ENCODE data around the gene SLC25A34. TPM values are rescaled to one million over a fixed set of nuclear protein-coding genes. Genes with fewer than 3 reads are reported as not detected.

The SLC25A34 gene
- total RNA-seq, 1 donor from 2014 or later: 2.8 TPM

- Mint-ChIP-seq H3K36me3 (ENCODE audit: unreplicated experiment) (peaks cover 18% of the 10 kb centered on the region), H3K27ac (ENCODE audit: unreplicated experiment) (no peak overlapping the region), H3K9me3 (ENCODE audit: unreplicated experiment) (no peaks in the 10 kb centered on the region), H3K27me3 (ENCODE audit: unreplicated experiment) (no peaks in the 10 kb centered on the region), H3K4me1 (ENCODE audit: unreplicated experiment) (peaks cover 15% of the 10 kb centered on the region), H3K4me3 (ENCODE audit: unreplicated experiment) (no peak overlapping the region)
- TF ChIP-seq, protein P1, sequence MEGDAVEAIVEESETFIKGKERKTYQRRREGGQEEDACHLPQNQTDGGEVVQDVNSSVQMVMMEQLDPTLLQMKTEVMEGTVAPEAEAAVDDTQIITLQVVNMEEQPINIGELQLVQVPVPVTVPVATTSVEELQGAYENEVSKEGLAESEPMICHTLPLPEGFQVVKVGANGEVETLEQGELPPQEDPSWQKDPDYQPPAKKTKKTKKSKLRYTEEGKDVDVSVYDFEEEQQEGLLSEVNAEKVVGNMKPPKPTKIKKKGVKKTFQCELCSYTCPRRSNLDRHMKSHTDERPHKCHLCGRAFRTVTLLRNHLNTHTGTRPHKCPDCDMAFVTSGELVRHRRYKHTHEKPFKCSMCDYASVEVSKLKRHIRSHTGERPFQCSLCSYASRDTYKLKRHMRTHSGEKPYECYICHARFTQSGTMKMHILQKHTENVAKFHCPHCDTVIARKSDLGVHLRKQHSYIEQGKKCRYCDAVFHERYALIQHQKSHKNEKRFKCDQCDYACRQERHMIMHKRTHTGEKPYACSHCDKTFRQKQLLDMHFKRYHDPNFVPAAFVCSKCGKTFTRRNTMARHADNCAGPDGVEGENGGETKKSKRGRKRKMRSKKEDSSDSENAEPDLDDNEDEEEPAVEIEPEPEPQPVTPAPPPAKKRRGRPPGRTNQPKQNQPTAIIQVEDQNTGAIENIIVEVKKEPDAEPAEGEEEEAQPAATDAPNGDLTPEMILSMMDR (IDR thresholded peaks at IDR 0.05): no peak
- DNase-seq (ENCODE audit: extremely low spot score, unreplicated experiment): no peak
Observed at GRCh38 chr1:15717418-15718125, 18.5 kb upstream of the SLC25A34 start.

DNA sequence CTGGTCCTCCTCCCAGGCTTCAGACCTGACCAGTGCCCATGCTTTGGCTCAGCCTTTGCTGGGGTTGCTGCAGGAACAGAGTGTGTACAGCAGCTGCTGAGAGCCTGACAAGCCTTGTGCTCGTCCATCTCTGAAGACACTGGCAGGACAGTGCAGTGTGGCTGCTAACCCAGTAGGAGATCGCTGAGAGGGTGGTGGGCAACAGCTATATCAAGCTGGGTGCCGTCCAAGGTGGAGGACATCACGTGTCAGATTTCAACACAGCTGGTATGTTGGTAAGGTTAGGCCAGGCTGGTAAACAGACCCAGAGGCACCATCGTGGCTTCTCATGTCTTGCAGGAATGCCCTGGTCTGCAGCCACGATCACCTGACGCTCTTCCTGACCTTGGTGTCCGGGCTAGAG, 17.9 kb upstream of the SLC25A34 start:
- Mint-ChIP-seq H3K36me3 (ENCODE audit: unreplicated experiment) (peaks cover 21% of the 10 kb centered on the region), H3K4me1 (ENCODE audit: unreplicated experiment) (peaks cover 21% of the 10 kb centered on the region), H3K27ac (ENCODE audit: unreplicated experiment) (no peak overlapping the region), H3K9me3 (ENCODE audit: unreplicated experiment) (no peaks in the 10 kb centered on the region), H3K4me3 (ENCODE audit: unreplicated experiment) (no peak overlapping the region), H3K27me3 (ENCODE audit: unreplicated experiment) (no peaks in the 10 kb centered on the region)
- TF ChIP-seq, protein P1 (IDR thresholded peaks at IDR 0.05): no peak
- no peak for DNase-seq (ENCODE audit: extremely low spot score, unreplicated experiment)

- Mint-ChIP-seq H3K27me3 (ENCODE audit: unreplicated experiment) (no peaks in the 10 kb centered on the region), H3K36me3 (ENCODE audit: unreplicated experiment) (peaks cover 17% of the 10 kb centered on the region), H3K4me3 (ENCODE audit: unreplicated experiment) (no peak overlapping the region), H3K27ac (ENCODE audit: unreplicated experiment) (no peak overlapping the region), H3K4me1 (ENCODE audit: unreplicated experiment) (peaks cover 15% of the 10 kb centered on the region), H3K9me3 (ENCODE audit: unreplicated experiment) (no peaks in the 10 kb centered on the region)
- TF ChIP-seq, protein P1 (IDR thresholded peaks at IDR 0.05): no peak
- no peak for DNase-seq (ENCODE audit: extremely low spot score, unreplicated experiment)
Observed at GRCh38 chr1:15719381-15720120, 16.5 kb upstream of the SLC25A34 start.

- H3K9me3 Mint-ChIP-seq (ENCODE audit: unreplicated experiment): no peaks in the 10 kb centered on the region
- peaks cover 13% of the 10 kb centered on the region for H3K4me1 Mint-ChIP-seq (ENCODE audit: unreplicated experiment)
- no peaks in the 10 kb centered on the region for H3K27me3 Mint-ChIP-seq (ENCODE audit: unreplicated experiment)
- TF ChIP-seq, protein P1 (IDR thresholded peaks at IDR 0.05): no peak
- peaks cover 17% of the 10 kb centered on the region for H3K36me3 Mint-ChIP-seq (ENCODE audit: unreplicated experiment)
- no peak for DNase-seq (ENCODE audit: extremely low spot score, unreplicated experiment)
- no peak overlapping the region for H3K27ac Mint-ChIP-seq (ENCODE audit: unreplicated experiment)
- H3K4me3 Mint-ChIP-seq (ENCODE audit: unreplicated experiment): no peak overlapping the region
Observed at GRCh38 chr1:15720861-15721260, 15.2 kb upstream of the SLC25A34 start.

DNA sequence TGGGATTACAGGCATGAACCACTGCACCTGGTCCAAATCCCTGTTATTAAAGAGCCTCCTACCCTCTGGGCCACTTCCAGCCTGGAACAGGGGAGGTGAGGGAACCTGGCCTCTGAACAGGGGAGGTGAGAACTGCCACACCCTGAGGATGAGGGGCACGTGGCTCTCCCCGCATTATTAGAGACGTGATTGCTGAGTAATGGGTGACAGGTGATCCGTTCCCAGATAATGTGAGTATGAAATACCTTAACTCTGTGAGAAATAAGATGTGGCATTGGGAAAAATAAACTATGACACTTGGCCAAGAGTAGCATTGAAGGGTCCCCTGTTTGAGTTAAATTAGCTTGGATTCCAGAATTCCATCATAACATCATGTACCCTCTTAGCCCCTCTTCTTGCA, 13.6 kb upstream of the SLC25A34 start:
- H3K36me3 Mint-ChIP-seq (ENCODE audit: unreplicated experiment): peaks cover 20% of the 10 kb centered on the region
- H3K4me3 Mint-ChIP-seq (ENCODE audit: unreplicated experiment): no peak overlapping the region
- peak overlapping the region; percentile 47 for H3K27ac Mint-ChIP-seq (ENCODE audit: unreplicated experiment)
- no peaks in the 10 kb centered on the region for H3K27me3 Mint-ChIP-seq (ENCODE audit: unreplicated experiment)
- H3K9me3 Mint-ChIP-seq (ENCODE audit: unreplicated experiment): no peaks in the 10 kb centered on the region
- peaks cover 14% of the 10 kb centered on the region for H3K4me1 Mint-ChIP-seq (ENCODE audit: unreplicated experiment)
- TF ChIP-seq, protein P1 (IDR thresholded peaks at IDR 0.05): no peak
- DNase-seq (ENCODE audit: extremely low spot score, unreplicated experiment): no peak
